GM23338 (cell line): Measurements from ENCODE around the gene MAPT. TPM values are rescaled to one million over a fixed set of nuclear protein-coding genes. Genes with fewer than 3 reads are reported as not detected.
A peak's percentile ranks its signal among the peaks of the same experiment; 100 is the strongest.

ENCODE experiments used
- ATAC-seq: fragments of 200-7000 bp; cut with Tn5 transposase; 3 replicates; pipeline ENCODE4 v1.9.1; 2020
- DNase-seq: peaks from one replicate; pipeline ENCODE4 v3.0.0-alpha.2; 2015; ENCODE audit warnings: low spot score
- H2AFZ ChIP-seq: fragments of 200-600 bp; sonication (generic); 2 replicates; pipeline ENCODE4 v1.8.0; 2016; ENCODE audit warnings: antibody characterized with exemption, mild to moderate bottlenecking, moderate library complexity
- H3F3A ChIP-seq: fragments of 200-600 bp; sonication (generic); replicated peaks from 2 replicates; pipeline ENCODE4 v1.8.0; 2017; ENCODE audit warnings: antibody characterized with exemption, mixed run types, low read depth
- H3K27ac ChIP-seq: fragments of 200-600 bp; sonication (generic); 2 replicates; pipeline ENCODE4 v1.6.1; 2016; ENCODE audit warnings: low read depth
- H3K27me3 ChIP-seq: fragments of 200-600 bp; sonication (generic); 2 replicates; pipeline ENCODE4 v1.8.0; 2016; ENCODE audit warnings: mild to moderate bottlenecking, mixed run types, moderate library complexity; ENCODE audit not compliant: insufficient read depth
- H3K36me3 ChIP-seq: fragments of 200-600 bp; sonication (generic); 2 replicates; pipeline ENCODE4 v1.8.0; 2016; ENCODE audit warnings: mild to moderate bottlenecking; ENCODE audit not compliant: insufficient read depth
- H3K4me1 ChIP-seq: fragments of 200-600 bp; sonication (generic); 2 replicates; pipeline ENCODE4 v1.8.0; 2016; ENCODE audit warnings: mild to moderate bottlenecking, moderate library complexity; ENCODE audit not compliant: insufficient read depth
- H3K4me2 ChIP-seq: fragments of 200-600 bp; sonication (generic); 2 replicates; pipeline ENCODE4 v1.7.1; 2017; ENCODE audit warnings: mixed run types
- H3K4me3 ChIP-seq: fragments of 200-600 bp; sonication (generic); 2 replicates; pipeline ENCODE4 v1.6.1; 2016; ENCODE audit warnings: mixed run types
- H3K79me2 ChIP-seq: fragments of 200-600 bp; sonication (generic); replicated peaks from 2 replicates; pipeline ENCODE4 v1.8.0; 2017; ENCODE audit warnings: mild to moderate bottlenecking; ENCODE audit not compliant: insufficient read depth
- H3K9me2 ChIP-seq: fragments of 200-600 bp; sonication (generic); 2 replicates; pipeline ENCODE4 v1.8.0; 2017; ENCODE audit not compliant: insufficient read depth
- H4K20me1 ChIP-seq: fragments of 200-600 bp; sonication (generic); replicated peaks from 2 replicates; pipeline ENCODE4 v1.8.0; 2017; ENCODE audit warnings: mild to moderate bottlenecking; ENCODE audit not compliant: insufficient read depth
- H3K27ac Mint-ChIP-seq: 2 replicates; pipeline ENCODE4 v1.8.0; 2020; ENCODE audit warnings: inconsistent platforms, mild to moderate bottlenecking, moderate library complexity, mixed read lengths
- H3K27me3 Mint-ChIP-seq: 3 replicates; pipeline ENCODE4 v1.8.0; 2022; ENCODE audit warnings: low read depth, mild to moderate bottlenecking, moderate library complexity, mixed read lengths, inconsistent platforms; ENCODE audit not compliant: insufficient read depth, poor library complexity
- H3K36me3 Mint-ChIP-seq: 3 replicates; pipeline ENCODE4 v1.8.0; 2021; ENCODE audit warnings: low read depth, mild to moderate bottlenecking, inconsistent platforms, moderate library complexity, mixed read lengths
- H3K4me1 Mint-ChIP-seq: 3 replicates; pipeline ENCODE4 v1.8.0; 2020; ENCODE audit warnings: mild to moderate bottlenecking, inconsistent platforms, mixed read lengths
- H3K4me3 Mint-ChIP-seq: 3 replicates; pipeline ENCODE4 v1.8.0; 2021; ENCODE audit warnings: moderate library complexity, mild to moderate bottlenecking, inconsistent platforms, mixed read lengths
- H3K9me3 Mint-ChIP-seq: 3 replicates; pipeline ENCODE4 v1.8.0; 2020; ENCODE audit warnings: moderate library complexity, mild to moderate bottlenecking, inconsistent platforms, mixed read lengths
- CTCF ChIP-seq, 2 experiments: fragments of 200-600 bp in 1 of 2; sonication (generic) in 1 of 2; conservative IDR thresholded peaks; 2 replicates each; pipeline versions ENCODE4 v1.5.1 to v1.6.1; 2016 to 2017; ENCODE audit warnings: antibody characterized with exemption in 2 of 2, low read depth in 2 of 2, mild to moderate bottlenecking in 2 of 2, moderate library complexity in 1 of 2
- ETS1 ChIP-seq: IDR thresholded peaks from 2 replicates; pipeline ENCODE4 v1.6.1; 2016; ENCODE audit warnings: antibody characterized with exemption
- EZH2 ChIP-seq: fragments of 200-600 bp; sonication (generic); IDR thresholded peaks from one replicate; pipeline ENCODE4 v1.8.0; 2017; ENCODE audit warnings: antibody characterized with exemption, mild to moderate bottlenecking, low read depth; ENCODE audit not compliant: unreplicated experiment
- EZH2phosphoT487 ChIP-seq: fragments of 200-600 bp; sonication (generic); IDR thresholded peaks from one replicate; pipeline ENCODE4 v1.8.1; 2018; ENCODE audit warnings: antibody characterized with exemption; ENCODE audit not compliant: unreplicated experiment
- JUNB ChIP-seq: IDR thresholded peaks from one replicate; pipeline ENCODE4 v1.6.1; 2016; ENCODE audit warnings: antibody characterized with exemption; ENCODE audit not compliant: unreplicated experiment
- NANOG ChIP-seq: IDR thresholded peaks from 2 replicates; pipeline ENCODE4 v1.6.1; 2016; ENCODE audit warnings: antibody characterized with exemption, borderline replicate concordance
- POLR2AphosphoS5 ChIP-seq: IDR thresholded peaks from 2 replicates; pipeline ENCODE4 v1.6.1; 2016; ENCODE audit warnings: antibody characterized with exemption, low read depth
- REST ChIP-seq: IDR thresholded peaks from one replicate; pipeline ENCODE4 v1.6.1; 2018; ENCODE audit warnings: antibody characterized with exemption; ENCODE audit not compliant: unreplicated experiment
- STAT1 ChIP-seq: IDR thresholded peaks from one replicate; pipeline ENCODE4 v1.6.1; 2016; ENCODE audit warnings: antibody characterized with exemption; ENCODE audit not compliant: unreplicated experiment
- ZNF114 ChIP-seq: fragments of 250-450 bp; sonication (Bioruptor Pico); IDR thresholded peaks from 2 replicates; pipeline ENCODE4 v1.5.0; 2020; ENCODE audit warnings: mild to moderate bottlenecking, moderate library complexity
- ZNF331 ChIP-seq: fragments of 250-450 bp; sonication (Bioruptor Pico); IDR thresholded peaks from 2 replicates; pipeline ENCODE4 v1.5.0; 2020; ENCODE audit warnings: low read depth, mild to moderate bottlenecking, moderate library complexity
- ZNF462 ChIP-seq: fragments of 250-450 bp; sonication (Bioruptor Pico); IDR thresholded peaks from 2 replicates; pipeline ENCODE4 v1.5.0; 2020; ENCODE audit warnings: mild to moderate bottlenecking, moderate library complexity
- polyA plus RNA-seq: library from polyadenylated mRNA; unstranded; fragments of >200 nt; fragmentation: Nextera tagmentation; extraction: Ambion mirVana; gene quantifications from 2 replicates; pipeline ENCODE4 v1.2.1, GENCODE V29; 2016
- total RNA-seq: library from RNA; depleted of rRNA; stranded (reverse); fragments of >200 nt; shearing (Covaris generic); gene quantifications from 2 replicates; pipeline ENCODE4 v1.2.3, GENCODE V29; 2014

Gene MAPT
- total and polyA plus RNA-seq, 2 experiments from 2014 or later, result 1.1 to 2.1 TPM

- H3K27me3 ChIP-seq, result no peaks in the 10 kb centered on the region
- no peak for TF ChIP-seq CTCF (conservative IDR thresholded peaks at IDR 0.05; ENCODE audit: low read depth in 2 of 2)
- TF ChIP-seq ZNF114 (CRISPR knock-in tag), result no peak
- TF ChIP-seq NANOG, result no peak
- TF ChIP-seq POLR2AphosphoS5, result no peak
- TF ChIP-seq EZH2, result no peak
- no peak for TF ChIP-seq STAT1
- no peak for TF ChIP-seq REST
- no peak for TF ChIP-seq ZNF462 (CRISPR knock-in tag)
- TF ChIP-seq ZNF331 (CRISPR knock-in tag), result no peak
- TF ChIP-seq ETS1, result no peak
- TF ChIP-seq JUNB, result no peak
- no peak for TF ChIP-seq EZH2phosphoT487
- Mint-ChIP-seq H3K27ac (no peak overlapping the region), H3K36me3 (no peaks in the 10 kb centered on the region), H3K4me3 (no peak overlapping the region), H3K4me1 (no peaks in the 10 kb centered on the region), H3K9me3 (no peaks in the 10 kb centered on the region), H3K27me3 (no peaks in the 10 kb centered on the region)
- no peaks in the 10 kb centered on the region for H3K4me1 ChIP-seq
- no peak overlapping the region for H3K4me3 ChIP-seq
- H3K9me2 ChIP-seq, result 0 out of 2 replicates have a peak, but pooled peaks cover 1% of the 10 kb centered on the region
- no peaks in the 10 kb centered on the region for H3F3A ChIP-seq
- no peaks in the 10 kb centered on the region for H3K79me2 ChIP-seq
- H4K20me1 ChIP-seq, result no peaks in the 10 kb centered on the region
- no peak overlapping the region for H3K4me2 ChIP-seq
- no peaks in the 10 kb centered on the region for H3K36me3 ChIP-seq
- ATAC-seq (peak; percentile 35; the same call in 1 of the 3 replicates), DNase-seq (no peak)
- no peak overlapping the region for H3K27ac ChIP-seq
- no peak overlapping the region; the same call in 1 of the 2 replicates for H2AFZ ChIP-seq
These were observed 69.5 kb downstream of the MAPT start for GRCh38 chr17:45963889-45964288.
